Fibroblast of lung (primary cell): ENCODE results near the gene PHLDB3. TPM values are rescaled to one million over a fixed set of nuclear protein-coding genes. Genes with fewer than 3 reads are reported as not detected.

Source experiments
- DNase-seq, 2 donors: peaks; one replicate each; pipeline versions ENCODE4 v3.0.0 to v3.0.0-alpha.2; 2010; ENCODE audit warnings: low read depth in 2 of 2
- H2AFZ ChIP-seq: 2 replicates; pipeline ENCODE4 v1.5.1; 2012; ENCODE audit warnings: low read length, control low read depth, inconsistent platforms
- H3K27ac ChIP-seq: 2 replicates; pipeline ENCODE4 v1.5.1; 2011; ENCODE audit warnings: low read length, control low read depth; ENCODE audit not compliant: insufficient read depth
- H3K27me3 ChIP-seq: 2 replicates; pipeline ENCODE4 v1.5.1; 2011; ENCODE audit warnings: mild to moderate bottlenecking, low read length; ENCODE audit not compliant: control insufficient read depth, insufficient read depth
- H3K36me3 ChIP-seq: 2 replicates; pipeline ENCODE4 v1.5.1; 2011; ENCODE audit warnings: low read length; ENCODE audit not compliant: control insufficient read depth, insufficient read depth
- H3K4me1 ChIP-seq: 2 replicates; pipeline ENCODE4 v1.5.1; 2011; ENCODE audit warnings: low read length; ENCODE audit not compliant: control insufficient read depth, insufficient read depth; ENCODE audit errors: extremely low read depth
- H3K4me2 ChIP-seq: 2 replicates; pipeline ENCODE4 v1.5.1; 2011; ENCODE audit warnings: low read length, control low read depth; ENCODE audit not compliant: insufficient read depth; ENCODE audit errors: extremely low read depth
- H3K4me3 ChIP-seq, 4 experiments: fragments of 200-600 bp in 1 of 4; sonication (generic) in 1 of 4; replicated peaks in 1 of 4; 2 replicates each; pipeline ENCODE4 v1.5.1; 2011 to 2016; ENCODE audit warnings: low read length in 4 of 4, low read depth in 3 of 4, mild to moderate bottlenecking in 3 of 4, control low read depth in 2 of 4, inconsistent platforms in 1 of 4, mixed read lengths in 1 of 4; ENCODE audit not compliant: insufficient read depth in 1 of 4; ENCODE audit errors: control extremely low read depth in 1 of 4
- H3K79me2 ChIP-seq: 2 replicates; pipeline ENCODE4 v1.5.1; 2012; ENCODE audit warnings: mild to moderate bottlenecking, low read length, inconsistent platforms; ENCODE audit not compliant: control insufficient read depth, insufficient read depth
- H3K9ac ChIP-seq: 2 replicates; pipeline ENCODE4 v1.5.1; 2011; ENCODE audit warnings: mild to moderate bottlenecking, low read length, control low read depth; ENCODE audit not compliant: insufficient read depth
- H3K9me3 ChIP-seq: 2 replicates; pipeline ENCODE4 v1.5.1; 2012; ENCODE audit warnings: low read depth, low read length; ENCODE audit not compliant: control insufficient read depth, insufficient read depth
- H4K20me1 ChIP-seq: 2 replicates; pipeline ENCODE4 v1.5.1; 2011; ENCODE audit warnings: low read length; ENCODE audit not compliant: control insufficient read depth, insufficient read depth; ENCODE audit errors: extremely low read depth
- CTCF ChIP-seq, 2 donors: IDR thresholded peaks in 1 of 2; conservative IDR thresholded peaks in 1 of 2; 1 replicate in 1 of 2; 2 replicates in 1 of 2; pipeline ENCODE4 v1.5.1; 2011 to 2012; ENCODE audit warnings: low read length in 2 of 2, control low read depth in 1 of 2, inconsistent platforms in 1 of 2, low read depth in 1 of 2, mild to moderate bottlenecking in 1 of 2
- EZH2 ChIP-seq: IDR thresholded peaks from 2 replicates; pipeline ENCODE4 v1.5.1; 2012; ENCODE audit warnings: low read length, control low read depth, mild to moderate bottlenecking; ENCODE audit errors: missing control alignments
- polyA plus RNA-seq, 2 donors: library from polyadenylated mRNA; depleted of rRNA in 1 of 2; stranded (reverse) in 1 of 2; unstranded in 1 of 2; fragments of >200 nt; gene quantifications; 2 replicates each; pipeline ENCODE4 v1.2.1, GENCODE V29; 2011 to 2012; ENCODE audit warnings: missing spikeins in 1 of 2
- total RNA-seq: library from RNA; depleted of rRNA; stranded (reverse); fragments of >200 nt; gene quantifications from 2 replicates; pipeline ENCODE4 v1.2.1, GENCODE V29; 2014

The PHLDB3 gene
- total and polyA plus RNA-seq, 2 donors (not counting 1 experiment from before 2014, with no cell fraction given): 1.8 to 35.8 TPM

DNA sequence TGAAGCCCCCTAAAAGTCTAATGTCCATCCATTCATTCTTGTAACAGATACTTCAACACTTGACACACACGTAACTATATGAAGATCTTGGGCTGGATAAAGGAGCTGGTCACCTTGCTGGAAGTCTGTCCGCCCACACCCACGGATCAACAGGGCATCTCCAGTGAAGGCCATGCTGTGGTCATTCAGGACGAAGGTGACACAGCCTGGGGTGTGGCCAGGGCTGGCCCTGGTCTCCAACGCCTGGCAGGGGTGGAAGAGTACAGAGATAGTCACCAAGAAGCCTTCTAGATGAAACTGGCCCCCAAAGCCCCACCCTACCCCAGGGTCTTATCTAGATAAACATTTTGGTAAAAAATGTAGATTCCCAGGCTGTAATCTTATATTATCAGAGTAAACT, 6.8 kb upstream of the PHLDB3 start:
- Histone ChIP-seq H4K20me1 (no peaks in the 10 kb centered on the region), H3K4me2 (no peak overlapping the region), H3K9me3 (no peaks in the 10 kb centered on the region), H3K79me2 (no peaks in the 10 kb centered on the region), H3K27me3 (no peaks in the 10 kb centered on the region), H3K27ac (no peak overlapping the region), H3K36me3 (peaks cover 4% of the 10 kb centered on the region), H2AFZ (no peak overlapping the region), H3K4me3 (no peak overlapping the region), H3K9ac (no peak overlapping the region), H3K4me1 (no peaks in the 10 kb centered on the region)
- no peak for TF ChIP-seq CTCF (conservative IDR thresholded peaks at IDR 0.05 in 1 of 2, IDR thresholded peaks at IDR 0.05 in 1 of 2; ENCODE audit: low read depth in 1 of 2, low read length in 2 of 2)
- TF ChIP-seq EZH2: no peak
- no peak for DNase-seq

GRCh38 chr19:43510713-43511112, 6.2 kb upstream of the PHLDB3 start:
- Histone ChIP-seq H3K9me3 (no peaks in the 10 kb centered on the region), H3K4me2 (no peak overlapping the region), H4K20me1 (no peaks in the 10 kb centered on the region), H3K4me1 (no peaks in the 10 kb centered on the region), H3K4me3 (no peak overlapping the region), H3K36me3 (peaks cover 4% of the 10 kb centered on the region), H2AFZ (no peak overlapping the region), H3K9ac (no peak overlapping the region), H3K79me2 (no peaks in the 10 kb centered on the region), H3K27me3 (no peaks in the 10 kb centered on the region), H3K27ac (no peak overlapping the region)
- TF ChIP-seq EZH2 (no peak), CTCF (conservative IDR thresholded peaks at IDR 0.05 in 1 of 2, IDR thresholded peaks at IDR 0.05 in 1 of 2; ENCODE audit: low read depth in 1 of 2, low read length in 2 of 2) (no peak)
- DNase-seq: no peak

GRCh38 chr19:43507880-43508279, 3.3 kb upstream of the PHLDB3 start:
- H3K79me2 ChIP-seq: no peaks in the 10 kb centered on the region

More at GRCh38 chr19:43507880-43508279, 3.3 kb upstream of the PHLDB3 start:
- Histone ChIP-seq H3K9ac (no peak overlapping the region), H3K27ac (no peak overlapping the region), H3K27me3 (no peaks in the 10 kb centered on the region), H4K20me1 (no peaks in the 10 kb centered on the region), H3K36me3 (peaks cover 4% of the 10 kb centered on the region), H3K9me3 (no peaks in the 10 kb centered on the region), H2AFZ (no peak overlapping the region), H3K4me2 (no peak overlapping the region), H3K4me1 (peaks cover 2% of the 10 kb centered on the region), H3K4me3 (no peak overlapping the region)
- no peak for DNase-seq
- TF ChIP-seq CTCF (conservative IDR thresholded peaks at IDR 0.05 in 1 of 2, IDR thresholded peaks at IDR 0.05 in 1 of 2; ENCODE audit: low read depth in 1 of 2, low read length in 2 of 2): no peak
- TF ChIP-seq EZH2: no peak
